HL-60 (cell line): Measurements from ENCODE around the gene NEB.

Experiments
- TF ChIP-seq, protein P1 (sequence below): IDR thresholded peaks from one replicate; pipeline ENCODE4 v1.5.1; 2011; ENCODE audit warnings: low read length, control low read depth, inconsistent platforms; ENCODE audit not compliant: insufficient read depth
- TF ChIP-seq, protein P2 (sequence below): IDR thresholded peaks from 2 replicates; pipeline ENCODE4 v1.6.1; 2012; ENCODE audit warnings: low read depth; ENCODE audit not compliant: insufficient replicate concordance

DNA sequence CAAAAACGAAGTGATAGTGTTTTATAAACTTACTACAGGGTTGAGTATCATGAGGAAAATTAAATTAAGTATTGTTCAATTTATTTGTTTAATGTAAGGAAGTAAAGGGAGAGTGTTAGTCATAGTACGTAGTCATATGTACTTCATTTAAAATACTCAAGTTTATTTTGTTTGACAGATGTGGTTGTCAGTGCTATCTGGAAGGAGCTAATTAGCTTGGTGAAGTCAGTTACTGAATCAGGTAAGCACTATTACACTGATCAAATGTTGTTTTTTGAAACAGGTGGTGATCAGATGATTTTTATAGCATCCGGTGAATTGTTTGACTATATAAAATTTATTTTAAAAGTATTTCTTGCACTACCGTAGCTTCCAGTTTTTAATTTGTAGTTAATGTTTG, 295.8 kb downstream of the NEB start:
- TF ChIP-seq, protein P1, sequence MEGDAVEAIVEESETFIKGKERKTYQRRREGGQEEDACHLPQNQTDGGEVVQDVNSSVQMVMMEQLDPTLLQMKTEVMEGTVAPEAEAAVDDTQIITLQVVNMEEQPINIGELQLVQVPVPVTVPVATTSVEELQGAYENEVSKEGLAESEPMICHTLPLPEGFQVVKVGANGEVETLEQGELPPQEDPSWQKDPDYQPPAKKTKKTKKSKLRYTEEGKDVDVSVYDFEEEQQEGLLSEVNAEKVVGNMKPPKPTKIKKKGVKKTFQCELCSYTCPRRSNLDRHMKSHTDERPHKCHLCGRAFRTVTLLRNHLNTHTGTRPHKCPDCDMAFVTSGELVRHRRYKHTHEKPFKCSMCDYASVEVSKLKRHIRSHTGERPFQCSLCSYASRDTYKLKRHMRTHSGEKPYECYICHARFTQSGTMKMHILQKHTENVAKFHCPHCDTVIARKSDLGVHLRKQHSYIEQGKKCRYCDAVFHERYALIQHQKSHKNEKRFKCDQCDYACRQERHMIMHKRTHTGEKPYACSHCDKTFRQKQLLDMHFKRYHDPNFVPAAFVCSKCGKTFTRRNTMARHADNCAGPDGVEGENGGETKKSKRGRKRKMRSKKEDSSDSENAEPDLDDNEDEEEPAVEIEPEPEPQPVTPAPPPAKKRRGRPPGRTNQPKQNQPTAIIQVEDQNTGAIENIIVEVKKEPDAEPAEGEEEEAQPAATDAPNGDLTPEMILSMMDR = no peak
- TF ChIP-seq, protein P2, sequence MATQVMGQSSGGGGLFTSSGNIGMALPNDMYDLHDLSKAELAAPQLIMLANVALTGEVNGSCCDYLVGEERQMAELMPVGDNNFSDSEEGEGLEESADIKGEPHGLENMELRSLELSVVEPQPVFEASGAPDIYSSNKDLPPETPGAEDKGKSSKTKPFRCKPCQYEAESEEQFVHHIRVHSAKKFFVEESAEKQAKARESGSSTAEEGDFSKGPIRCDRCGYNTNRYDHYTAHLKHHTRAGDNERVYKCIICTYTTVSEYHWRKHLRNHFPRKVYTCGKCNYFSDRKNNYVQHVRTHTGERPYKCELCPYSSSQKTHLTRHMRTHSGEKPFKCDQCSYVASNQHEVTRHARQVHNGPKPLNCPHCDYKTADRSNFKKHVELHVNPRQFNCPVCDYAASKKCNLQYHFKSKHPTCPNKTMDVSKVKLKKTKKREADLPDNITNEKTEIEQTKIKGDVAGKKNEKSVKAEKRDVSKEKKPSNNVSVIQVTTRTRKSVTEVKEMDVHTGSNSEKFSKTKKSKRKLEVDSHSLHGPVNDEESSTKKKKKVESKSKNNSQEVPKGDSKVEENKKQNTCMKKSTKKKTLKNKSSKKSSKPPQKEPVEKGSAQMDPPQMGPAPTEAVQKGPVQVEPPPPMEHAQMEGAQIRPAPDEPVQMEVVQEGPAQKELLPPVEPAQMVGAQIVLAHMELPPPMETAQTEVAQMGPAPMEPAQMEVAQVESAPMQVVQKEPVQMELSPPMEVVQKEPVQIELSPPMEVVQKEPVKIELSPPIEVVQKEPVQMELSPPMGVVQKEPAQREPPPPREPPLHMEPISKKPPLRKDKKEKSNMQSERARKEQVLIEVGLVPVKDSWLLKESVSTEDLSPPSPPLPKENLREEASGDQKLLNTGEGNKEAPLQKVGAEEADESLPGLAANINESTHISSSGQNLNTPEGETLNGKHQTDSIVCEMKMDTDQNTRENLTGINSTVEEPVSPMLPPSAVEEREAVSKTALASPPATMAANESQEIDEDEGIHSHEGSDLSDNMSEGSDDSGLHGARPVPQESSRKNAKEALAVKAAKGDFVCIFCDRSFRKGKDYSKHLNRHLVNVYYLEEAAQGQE = no peak
